SKM-1 (cell line): ENCODE results near the gene MATCAP1.

ENCODE experiments used
- DNase-seq: peaks from one replicate; lab custom pipeline; 2025; ENCODE audit not compliant: unreplicated experiment; lab: John Stamatoyannopoulos, UW

MATCAP1 gene

GRCh38 chr16:67144943-67145342 is 38.8 kb downstream of the MATCAP1 start:
- DNase-seq, result no peak

- no peak for DNase-seq
Measured at GRCh38 chr16:67142342-67142741, 41.4 kb downstream of the MATCAP1 start.

GRCh38 chr16:67141391-67141790 is 42.4 kb downstream of the MATCAP1 start:
- no peak for DNase-seq

GRCh38 chr16:67137605-67138004 is 46.2 kb downstream of the MATCAP1 start:
- DNase-seq, result no peak

- no peak for DNase-seq
Measured at GRCh38 chr16:67129422-67129821, 54.3 kb downstream of the MATCAP1 start.

- DNase-seq, result no peak
Measured at GRCh38 chr16:67128887-67129286, 54.9 kb downstream of the MATCAP1 start.

- no peak for DNase-seq
Measured at GRCh38 chr16:67128417-67128816, 55.3 kb downstream of the MATCAP1 start.
